Measurements from ENCODE around the gene UBL4A. TPM values are rescaled to one million over a fixed set of nuclear protein-coding genes. Genes with fewer than 3 reads are reported as not detected.

The UBL4A gene
- total and polyA plus RNA-seq, 2 of the 13 experiments (the other 11 are each of a cell fraction or from before 2014, with no cell fraction given), result 16.8 to 25.5 TPM

GRCh38 chrX:154534526-154535322 lies 48.3 kb upstream of the UBL4A start (continued):
- TF ChIP-seq ATF2 (CRISPR knock-in tag; IDR thresholded peaks at IDR 0.05) (peak; percentile 36; the same call in 1 of the 2 replicates), JDP2 (CRISPR knock-in tag; IDR thresholded peaks at IDR 0.05; ENCODE audit: borderline replicate concordance) (no peak), ZZZ3 (CRISPR knock-in tag; IDR thresholded peaks at IDR 0.05; ENCODE audit: borderline replicate concordance) (no peak), NR2F6 (IDR thresholded peaks at IDR 0.05) (no peak), NR2F6 (CRISPR knock-in tag; IDR thresholded peaks at IDR 0.05) (0 out of 2 replicates have a peak, but pooled peaks have one; percentile 43), MTA3 (CRISPR knock-in tag; IDR thresholded peaks at IDR 0.05) (no peak), ZFP91 (CRISPR knock-in tag; IDR thresholded peaks at IDR 0.05; ENCODE audit: borderline replicate concordance) (peak; percentile 70), TFAP4 (IDR thresholded peaks at IDR 0.05; ENCODE audit: borderline replicate concordance, low read depth) (peak; percentile 11; the same call in 1 of the 2 replicates), ZNF24 (IDR thresholded peaks at IDR 0.05) (no peak), ZEB1 (IDR thresholded peaks at IDR 0.05; ENCODE audit: insufficient replicate concordance, low read depth) (no peak), BHLHE40 (IDR thresholded peaks at IDR 0.05; ENCODE audit: low read length) (0 out of 2 replicates have a peak, but pooled peaks have one; percentile 34), ZFX (CRISPR knock-in tag; IDR thresholded peaks at IDR 0.05; ENCODE audit: low read depth) (peak; percentile 48; the same call in 1 of the 2 replicates), STAG1 (CRISPR knock-in tag; IDR thresholded peaks at IDR 0.05) (peak; percentile 99), NRL (CRISPR knock-in tag; IDR thresholded peaks at IDR 0.05; ENCODE audit: borderline replicate concordance) (no peak), MTERF4 (CRISPR knock-in tag; IDR thresholded peaks at IDR 0.05) (no peak), KMT2B (CRISPR knock-in tag; IDR thresholded peaks at IDR 0.05) (0 out of 2 replicates have a peak, but pooled peaks have one; percentile 32), TEAD2 (CRISPR knock-in tag; IDR thresholded peaks at IDR 0.05) (no peak), PTBP1 (IDR thresholded peaks at IDR 0.05; ENCODE audit: low read depth, low read length, poor library complexity, severe bottlenecking) (no peak), SAP130 (CRISPR knock-in tag; IDR thresholded peaks at IDR 0.05; ENCODE audit: low read depth) (peak; percentile 55; the same call in 1 of the 2 replicates), ZNF749 (CRISPR knock-in tag; IDR thresholded peaks at IDR 0.05; ENCODE audit: borderline replicate concordance) (no peak), HDAC1 (CRISPR knock-in tag; IDR thresholded peaks at IDR 0.05) (no peak), MED1 (CRISPR knock-in tag; IDR thresholded peaks at IDR 0.05) (0 out of 2 replicates have a peak, but pooled peaks have one; percentile 26), AKAP8 (CRISPR knock-in tag; IDR thresholded peaks at IDR 0.05) (no peak)
- TF ChIP-seq, protein P1, sequence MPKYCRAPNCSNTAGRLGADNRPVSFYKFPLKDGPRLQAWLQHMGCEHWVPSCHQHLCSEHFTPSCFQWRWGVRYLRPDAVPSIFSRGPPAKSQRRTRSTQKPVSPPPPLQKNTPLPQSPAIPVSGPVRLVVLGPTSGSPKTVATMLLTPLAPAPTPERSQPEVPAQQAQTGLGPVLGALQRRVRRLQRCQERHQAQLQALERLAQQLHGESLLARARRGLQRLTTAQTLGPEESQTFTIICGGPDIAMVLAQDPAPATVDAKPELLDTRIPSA (CRISPR knock-in tag; IDR thresholded peaks at IDR 0.05; ENCODE audit: borderline replicate concordance), result no peak
